ENCODE results near the gene CEACAM4. TPM values are rescaled to one million over a fixed set of nuclear protein-coding genes. Genes with fewer than 3 reads are reported as not detected.

Gene CEACAM4
- total RNA-seq, 4 donors from 2014 or later, result 0.52 to 2.6 (median 0.93) TPM; not detected in 1

DNA sequence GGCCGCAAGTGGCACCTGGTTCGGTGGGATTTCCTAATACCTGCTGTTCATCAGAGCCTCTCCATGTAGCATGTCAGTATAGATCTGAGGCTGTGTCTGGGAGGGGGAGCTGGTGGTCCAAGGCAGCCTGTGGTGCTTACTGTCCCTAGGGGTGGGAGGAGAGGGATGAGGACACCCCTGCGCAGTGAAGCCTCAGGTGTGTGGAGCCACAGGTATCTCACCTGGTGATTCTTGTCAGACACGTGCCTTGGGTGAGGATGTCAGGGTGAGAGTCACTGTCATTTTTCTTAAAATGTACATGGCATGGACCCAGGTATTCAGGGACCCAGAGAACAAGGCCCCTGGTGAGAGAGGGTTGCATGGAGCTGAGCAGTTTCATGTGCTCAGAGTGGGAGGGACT lies 11.7 kb downstream of the CEACAM4 start:
- Histone ChIP-seq H3K9me3 (peaks cover 0 to 5% (median 0%) of the 10 kb centered on the region in 3 donors), H3K27ac (no peak overlapping the region), H3K36me3 (no peaks in the 10 kb centered on the region), H3K4me1 (no peaks in the 10 kb centered on the region), H3K27me3 (peaks cover 51% of the 10 kb centered on the region), H3K4me3 (no peak overlapping the region)
- no peak for ATAC-seq
- 87% methylated on average over 3 of the region's 4 CpGs; no CpG with 5 or more reads in 1 of the 2 donors for WGBS, 2 donors (ENCODE audit: low coverage in 1 of 2)
- TF ChIP-seq EP300 (IDR thresholded peaks at IDR 0.05) (no peak), CTCF (IDR thresholded peaks at IDR 0.05) (no peak), POLR2A (IDR thresholded peaks at IDR 0.05) (no peak), POLR2AphosphoS5 (IDR thresholded peaks at IDR 0.05) (no peak)

- H3K4me1 ChIP-seq, result no peaks in the 10 kb centered on the region
- WGBS, 2 donors (ENCODE audit: low coverage in 1 of 2), result no CpG with 5 or more reads among the region's 4 CpGs
- peaks cover 0 to 5% (median 0%) of the 10 kb centered on the region in 3 donors for H3K9me3 ChIP-seq
- ATAC-seq, result no peak
- H3K4me3 ChIP-seq, result no peak overlapping the region
- H3K36me3 ChIP-seq, result no peaks in the 10 kb centered on the region
- H3K27me3 ChIP-seq, result peaks cover 29% of the 10 kb centered on the region
- no peak overlapping the region for H3K27ac ChIP-seq
- no peak for TF ChIP-seq CTCF (IDR thresholded peaks at IDR 0.05)
- no peak for TF ChIP-seq POLR2AphosphoS5 (IDR thresholded peaks at IDR 0.05)
- no peak for TF ChIP-seq POLR2A (IDR thresholded peaks at IDR 0.05)
- no peak for TF ChIP-seq EP300 (IDR thresholded peaks at IDR 0.05)
These were observed 14.4 kb downstream of the CEACAM4 start for GRCh38 chr19:41612483-41612882.

GRCh38 chr19:41610789-41611188 lies 16.1 kb downstream of the CEACAM4 start:
- no peaks in the 10 kb centered on the region for H3K36me3 ChIP-seq
- peaks cover 0 to 5% (median 0%) of the 10 kb centered on the region in 3 donors for H3K9me3 ChIP-seq
- H3K4me3 ChIP-seq, result no peak overlapping the region
- no peak for TF ChIP-seq EP300 (IDR thresholded peaks at IDR 0.05)
- TF ChIP-seq POLR2A (IDR thresholded peaks at IDR 0.05), result no peak
- no peak for TF ChIP-seq CTCF (IDR thresholded peaks at IDR 0.05)
- no peak for TF ChIP-seq POLR2AphosphoS5 (IDR thresholded peaks at IDR 0.05)
- peaks cover 46% of the 10 kb centered on the region for H3K27me3 ChIP-seq
- no peaks in the 10 kb centered on the region for H3K4me1 ChIP-seq
- ATAC-seq, result no peak
- H3K27ac ChIP-seq, result no peak overlapping the region

DNA sequence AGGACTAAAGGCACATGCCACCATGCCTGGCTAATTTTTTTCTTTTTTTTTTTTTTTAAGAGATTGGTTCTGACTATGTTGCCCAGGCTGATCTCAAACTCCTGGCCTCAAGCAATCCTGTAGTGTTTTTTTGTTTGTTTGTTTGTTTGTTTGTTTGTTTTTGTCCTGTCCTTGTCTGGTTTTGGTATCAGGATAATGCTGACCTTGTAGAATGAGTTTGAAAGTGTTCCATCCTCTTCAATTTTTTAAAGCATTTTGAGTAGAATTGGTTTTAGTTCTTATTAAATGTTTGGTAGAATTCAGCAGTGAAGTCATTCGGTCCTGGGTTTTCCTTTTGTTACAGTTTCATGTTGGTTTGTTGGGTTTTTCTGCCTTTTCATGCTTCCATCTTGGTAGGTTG lies 19.2 kb downstream of the CEACAM4 start:
- ATAC-seq, result no peak
- Histone ChIP-seq H3K9me3 (no peaks in the 10 kb centered on the region), H3K27ac (no peak overlapping the region), H3K36me3 (no peaks in the 10 kb centered on the region), H3K4me1 (no peaks in the 10 kb centered on the region), H3K4me3 (no peak overlapping the region), H3K27me3 (peaks cover 40% of the 10 kb centered on the region)
- TF ChIP-seq POLR2AphosphoS5 (IDR thresholded peaks at IDR 0.05) (no peak), EP300 (IDR thresholded peaks at IDR 0.05) (no peak), CTCF (IDR thresholded peaks at IDR 0.05) (no peak), POLR2A (IDR thresholded peaks at IDR 0.05) (no peak)
- WGBS, 2 donors (ENCODE audit: low coverage in 1 of 2), result 47 to 57% methylated on average over 1 of the region's 1 CpG

- Histone ChIP-seq H3K9me3 (no peaks in the 10 kb centered on the region), H3K4me3 (no peak overlapping the region), H3K27me3 (peaks cover 47% of the 10 kb centered on the region), H3K27ac (no peak overlapping the region), H3K4me1 (no peaks in the 10 kb centered on the region), H3K36me3 (no peaks in the 10 kb centered on the region)
- no peak for ATAC-seq
- no peak for TF ChIP-seq EP300 (IDR thresholded peaks at IDR 0.05)
- WGBS, 2 donors (ENCODE audit: low coverage in 1 of 2), result 72 to 92% methylated on average over 2 to 3 of the region's 5 CpGs
These were observed 20.5 kb downstream of the CEACAM4 start for GRCh38 chr19:41606215-41606837.
